IMR-90 (cell line): ENCODE results near the gene FANK1. TPM values are rescaled to one million over a fixed set of nuclear protein-coding genes. Genes with fewer than 3 reads are reported as not detected.

Source experiments
- ATAC-seq: fragments of 200-7000 bp; cut with Tn5 transposase; 2 replicates; pipeline ENCODE4 v1.9.1; 2020; ENCODE audit warnings: low read depth, mild to moderate bottlenecking, moderate library complexity
- BruUV-seq: library from RNA; stranded (reverse); fragments of 400-500 nt; replicated peaks from 2 replicates; lab custom pipeline; 2021; lab: Mats Ljungman, UMichigan
- CTCF ChIA-PET: fragments of 300-600 bp; formaldehyde crosslinking; extraction: SDS; loops from one replicate; lab custom pipeline; 2021; ENCODE audit warnings: antibody characterized with exemption; lab: Yijun Ruan, JAX
- POLR2A ChIA-PET: fragments of 300-600 bp; sonication (Branson Sonifier 250); formaldehyde crosslinking; loops from one replicate; lab custom pipeline; 2022; ENCODE audit warnings: antibody characterized with exemption; ENCODE audit not compliant: unreplicated experiment; lab: Charles Lee
- DNase-seq: peaks from one replicate; pipeline ENCODE4 v3.0.0; 2013
- H2AFZ ChIP-seq: replicated peaks from 2 replicates; pipeline ENCODE3; 2013; ENCODE audit warnings: low read length, mild to moderate bottlenecking; ENCODE audit not compliant: poor library complexity
- H2AK5ac ChIP-seq: 2 replicates; pipeline ENCODE4 v1.6.1; 2013; ENCODE audit warnings: low read depth, low read length, inconsistent platforms
- H2AK9ac ChIP-seq: replicated peaks from 2 replicates; pipeline ENCODE3; 2013; ENCODE audit warnings: mild to moderate bottlenecking, low read depth, low read length, moderate library complexity; ENCODE audit not compliant: poor library complexity
- H2BK120ac ChIP-seq: 2 replicates; pipeline ENCODE4 v1.6.1; 2013; ENCODE audit warnings: low read depth, low read length, inconsistent platforms
- H2BK15ac ChIP-seq: 3 replicates; pipeline ENCODE4 v1.6.1; 2013; ENCODE audit warnings: low read depth, low read length, inconsistent platforms
- H2BK20ac ChIP-seq: 2 replicates; pipeline ENCODE4 v1.6.1; 2013; ENCODE audit warnings: low read depth, mild to moderate bottlenecking, inconsistent platforms, low read length, moderate library complexity
- H2BK5ac ChIP-seq: 2 replicates; pipeline ENCODE4 v1.6.1; 2013; ENCODE audit warnings: mild to moderate bottlenecking, low read depth, low read length, inconsistent platforms; ENCODE audit not compliant: poor library complexity, severe bottlenecking
- H3K14ac ChIP-seq: replicated peaks from 2 replicates; pipeline ENCODE4 v1.6.1; 2013; ENCODE audit warnings: low read depth, low read length, inconsistent platforms
- H3K18ac ChIP-seq: 2 replicates; pipeline ENCODE4 v1.6.1; 2013; ENCODE audit warnings: low read depth, low read length, control low read depth
- H3K23ac ChIP-seq: 2 replicates; pipeline ENCODE4 v1.6.1; 2013; ENCODE audit warnings: low read depth, low read length, inconsistent platforms
- H3K27ac ChIP-seq: 2 replicates; pipeline ENCODE4 v1.5.1; 2013; ENCODE audit warnings: mild to moderate bottlenecking, control low read depth, low read length; ENCODE audit not compliant: insufficient read depth
- H3K27me3 ChIP-seq: 2 replicates; pipeline ENCODE4 v1.6.1; 2013; ENCODE audit warnings: low read length; ENCODE audit not compliant: control insufficient read depth, insufficient read depth
- H3K36me3 ChIP-seq: 2 replicates; pipeline ENCODE4 v1.6.1; 2013; ENCODE audit warnings: low read length, mixed read lengths; ENCODE audit not compliant: control insufficient read depth, insufficient read depth
- H3K4ac ChIP-seq: 2 replicates; pipeline ENCODE4 v1.6.1; 2013; ENCODE audit warnings: low read depth, low read length, inconsistent platforms
- H3K4me1 ChIP-seq: 2 replicates; pipeline ENCODE4 v1.6.1; 2013; ENCODE audit warnings: low read length, mixed read lengths; ENCODE audit not compliant: control insufficient read depth, insufficient read depth
- H3K4me2 ChIP-seq: 2 replicates; pipeline ENCODE4 v1.6.1; 2013; ENCODE audit warnings: low read depth, mild to moderate bottlenecking, control low read depth, low read length, moderate library complexity
- H3K4me3 ChIP-seq: 2 replicates; pipeline ENCODE4 v1.5.1; 2013; ENCODE audit warnings: low read depth, mild to moderate bottlenecking, control low read depth, low read length, moderate library complexity; ENCODE audit not compliant: insufficient read depth
- H3K56ac ChIP-seq: 2 replicates; pipeline ENCODE4 v1.6.1; 2013; ENCODE audit warnings: low read length, inconsistent platforms; ENCODE audit not compliant: insufficient read depth; ENCODE audit errors: extremely low read depth
- H3K79me1 ChIP-seq, 2 experiments: 2 replicates each; pipeline ENCODE4 v1.6.1; 2013; ENCODE audit warnings: low read length in 2 of 2, inconsistent platforms in 1 of 2, low read depth in 1 of 2
- H3K9ac ChIP-seq: 2 replicates; pipeline ENCODE4 v1.6.1; 2013; ENCODE audit warnings: low read depth, low read length, control low read depth
- H3K9me1 ChIP-seq: 2 replicates; pipeline ENCODE4 v1.6.1; 2013; ENCODE audit warnings: low read length, inconsistent platforms; ENCODE audit not compliant: insufficient read depth
- H3K9me3 ChIP-seq: 2 replicates; pipeline ENCODE4 v1.6.1; 2013; ENCODE audit warnings: low read length; ENCODE audit not compliant: control insufficient read depth, insufficient read depth
- H4K20me1 ChIP-seq: 2 replicates; pipeline ENCODE4 v1.6.1; 2013; ENCODE audit warnings: low read length, inconsistent platforms; ENCODE audit not compliant: insufficient read depth
- H4K5ac ChIP-seq: 2 replicates; pipeline ENCODE4 v1.6.1; 2013; ENCODE audit warnings: mild to moderate bottlenecking, low read depth, low read length, control low read depth
- H4K8ac ChIP-seq, 2 experiments: 2 replicates each; pipeline ENCODE4 v1.6.1; 2013; ENCODE audit warnings: low read depth in 2 of 2, low read length in 2 of 2, control low read depth in 1 of 2, inconsistent platforms in 1 of 2
- H4K91ac ChIP-seq: 2 replicates; pipeline ENCODE4 v1.6.1; 2013; ENCODE audit warnings: low read depth, low read length, inconsistent platforms; ENCODE audit not compliant: insufficient read depth
- MAZ ChIP-seq: IDR thresholded peaks from 2 replicates; pipeline ENCODE4 v1.6.1; 2012; ENCODE audit warnings: low read depth, mild to moderate bottlenecking, low read length, improper control_type of control experiment, moderate library complexity, borderline replicate concordance
- RFX5 ChIP-seq: IDR thresholded peaks from 2 replicates; pipeline ENCODE4 v1.8.0; 2012; ENCODE audit warnings: low read depth, mild to moderate bottlenecking, low read length, moderate library complexity
- WGBS, 2 experiments: methylation state at CpG; one replicate each; pipeline versions ENCODE4 v1.1.5 to v1.1.7; 2013; ENCODE audit warnings: missing lambda C conversion rate in 2 of 2; ENCODE audit not compliant: insufficient read length in 1 of 2; ENCODE audit errors: extremely low coverage in 2 of 2; 5-methylcytosine and 5-hydroxymethylcytosine counted together
- dilution Hi-C: fragments of 300-500 bp; cut with HindIII; formaldehyde crosslinking; loops from one replicate; pipeline ENCODE4 v1.14.3; 2018; ENCODE audit warnings: low sequenced_read_pairs; ENCODE audit not compliant: unreplicated experiment
- in situ Hi-C: fragments of 300-500 bp; cut with MboI; formaldehyde crosslinking; loops from 3 replicates; pipeline ENCODE4 v1.14.3; 2019; ENCODE audit warnings: low sequenced_read_pairs, inconsistent platforms, mixed read lengths
- intact Hi-C: fragments of 100-400 bp; cut with micrococcal nuclease; formaldehyde crosslinking; loops from 2 replicates; pipeline ENCODE4 v1.10.0; 2022
- polyA plus RNA-seq, 3 experiments: library from polyadenylated mRNA; depleted of rRNA; stranded (reverse); fragments of >200 nt; gene quantifications; 2 replicates each; pipeline ENCODE4 v1.2.3, GENCODE V29; 2012; ENCODE audit warnings: low replicate concordance in 1 of 3
- total RNA-seq: library from RNA; depleted of rRNA; stranded (reverse); fragments of >200 nt; gene quantifications from 2 replicates; pipeline ENCODE4 v1.2.3, GENCODE V29; 2012

The FANK1 gene
- total and polyA plus RNA-seq, 2 of the 4 experiments (the other 2 are of a cell fraction), result 0.90 to 2.2 TPM

DNA sequence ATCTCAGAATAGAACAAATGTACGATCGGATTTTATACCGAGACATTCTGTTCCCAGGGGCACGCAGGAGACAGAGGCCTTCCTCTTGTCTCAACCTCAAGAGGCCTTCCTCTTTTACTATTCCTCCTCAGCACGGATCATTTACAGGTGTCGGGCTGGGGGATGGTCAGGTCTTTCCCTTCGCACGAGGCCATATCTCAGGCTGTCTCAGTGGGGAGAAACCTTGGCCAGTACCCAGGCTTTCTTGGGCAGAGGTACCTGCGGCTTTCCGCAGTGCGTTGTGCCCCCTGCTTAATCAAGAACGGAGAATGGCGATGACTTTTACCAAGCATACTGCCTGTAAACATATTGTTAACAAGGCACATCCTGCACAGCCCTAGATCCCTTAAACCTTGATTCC, 44.2 kb downstream of the FANK1 start:
- Histone ChIP-seq H2BK15ac (no peak overlapping the region), H3K18ac (no peak overlapping the region), H2BK5ac (no peak overlapping the region), H3K4me1 (no peaks in the 10 kb centered on the region), H4K5ac (no peak overlapping the region), H3K14ac (no peak overlapping the region), H4K20me1 (no peaks in the 10 kb centered on the region), H3K23ac (no peak overlapping the region), H3K9me3 (0 out of 2 replicates have a peak, but pooled peaks cover 2% of the 10 kb centered on the region), H3K79me1 (no peaks in the 10 kb centered on the region), H3K56ac (no peak overlapping the region), H3K27ac (no peak overlapping the region), H3K4me3 (no peak overlapping the region), H2BK20ac (no peak overlapping the region), H2AK9ac (no peak overlapping the region), H4K8ac (no peak overlapping the region), H3K4ac (no peak overlapping the region), H4K91ac (no peak overlapping the region), H3K36me3 (no peaks in the 10 kb centered on the region), H2AFZ (no peak overlapping the region), H3K4me2 (no peak overlapping the region), H3K9me1 (no peaks in the 10 kb centered on the region), H3K27me3 (no peaks in the 10 kb centered on the region), H2BK120ac (no peak overlapping the region), H3K9ac (no peak overlapping the region), H2AK5ac (no peak overlapping the region)
- intact Hi-C loops (loop anchor here (10.0 kb wide), 1 partner anchor 1634 kb away; no protein-coding TSS in a partner anchor), in situ Hi-C loops (loop anchor here (25.0 kb wide), 1 partner anchor 797 kb away; no protein-coding TSS in a partner anchor), dilution Hi-C loops (no loop called here)
- TF ChIP-seq MAZ, result no peak
- no peak for TF ChIP-seq RFX5
- ATAC-seq, result no peak
- BruUV-seq, result no TSS peak
- DNase-seq, result no peak
- ChIA-PET CTCF (no interaction called here), POLR2A (no interaction called here)
- WGBS, 2 experiments, result 80% methylated on average over 1 of the region's 13 CpGs; no CpG with 5 or more reads in 1 of the 2 experiments
